HG03571 (cell line): Measurements from ENCODE around the gene TP53AIP1.

Experiments
- ATAC-seq: cut with Tn5 transposase; IDR thresholded peaks from one replicate; pipeline ENCODE4 v1.9.1; 2021; ENCODE audit not compliant: unreplicated experiment

Gene TP53AIP1

DNA sequence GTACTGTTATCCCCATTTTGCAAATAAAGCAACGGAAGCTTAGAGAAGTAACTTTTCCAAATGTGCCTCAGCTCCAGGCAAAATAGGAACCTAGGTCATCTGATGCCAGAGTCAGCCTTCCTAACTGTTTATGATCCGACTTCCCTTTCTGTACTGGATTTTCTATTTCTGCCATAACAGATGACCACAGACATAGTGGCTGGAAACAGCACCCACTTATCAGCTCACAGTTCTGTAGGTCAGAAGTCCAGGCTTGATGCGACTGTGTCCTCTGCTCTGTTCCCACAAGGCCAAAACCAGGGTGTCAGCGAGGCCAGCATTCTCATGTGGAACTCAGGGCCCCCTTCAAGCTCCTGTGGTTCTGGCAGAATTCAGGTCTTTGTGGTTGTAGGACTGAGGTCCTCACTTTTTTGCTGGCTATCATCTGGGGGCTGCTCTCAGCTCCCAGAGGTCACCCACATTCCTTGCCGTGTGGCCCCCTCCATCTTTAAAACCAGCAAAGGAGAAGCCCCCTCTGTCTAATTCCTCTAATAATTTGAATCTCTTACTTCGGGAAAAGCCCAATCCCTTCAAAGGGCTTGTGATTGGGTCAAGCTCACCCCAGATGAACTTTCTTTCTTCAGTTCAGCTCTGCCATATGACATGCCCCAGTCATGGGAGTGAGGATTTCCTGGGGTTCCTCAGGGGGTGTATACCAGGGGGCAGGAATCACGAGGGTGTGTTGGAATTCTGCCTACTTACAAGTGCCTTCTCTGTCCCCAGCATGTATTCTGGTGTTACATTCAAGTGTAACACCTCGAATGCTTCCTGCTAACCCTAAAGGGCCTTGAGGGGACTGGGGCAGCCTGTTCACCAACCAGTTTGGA, 36.3 kb downstream of the TP53AIP1 start:
- no peak for ATAC-seq

DNA sequence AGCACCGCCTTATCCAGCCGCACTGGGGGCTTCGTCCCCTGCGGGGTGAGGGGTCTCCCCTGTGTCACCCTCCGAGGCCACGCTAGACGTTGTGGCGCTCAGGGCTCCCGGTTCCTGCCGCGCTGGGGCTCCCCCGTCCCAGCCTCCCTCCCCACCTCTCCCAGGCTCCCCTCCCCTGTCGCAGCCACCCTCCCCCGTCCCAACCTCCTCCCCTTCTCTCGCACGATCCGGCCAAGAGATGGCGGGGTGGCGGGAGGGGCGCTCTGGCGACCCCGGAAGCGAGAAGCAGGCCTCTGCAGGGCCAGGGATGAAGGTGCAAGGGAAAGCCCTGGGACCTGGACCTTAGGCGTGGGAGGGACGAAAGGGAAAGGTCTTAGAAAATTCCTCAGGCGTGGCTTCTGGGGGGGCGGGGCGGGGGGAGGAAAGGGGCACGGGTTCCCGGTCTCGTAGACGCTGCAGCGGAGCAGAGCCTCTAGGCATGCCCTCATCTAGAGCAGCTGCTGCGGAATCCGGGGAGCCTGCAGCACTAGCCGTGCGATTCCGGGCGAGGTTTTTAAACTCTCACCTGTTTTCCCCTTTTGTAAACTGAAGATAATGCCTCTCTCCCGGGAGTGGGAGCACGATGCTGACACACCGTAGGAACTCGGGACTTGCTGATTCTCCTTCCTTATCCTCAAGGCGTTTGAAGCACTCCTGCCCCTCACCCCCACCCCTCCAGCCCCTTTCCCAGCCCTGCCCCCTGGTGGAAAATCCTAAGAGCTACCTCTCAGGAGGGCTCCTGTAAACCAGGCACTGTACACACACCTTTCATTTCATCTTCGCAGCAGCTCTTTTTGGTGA, 37.1 kb downstream of the TP53AIP1 start:
- peak; percentile 43 for ATAC-seq

DNA sequence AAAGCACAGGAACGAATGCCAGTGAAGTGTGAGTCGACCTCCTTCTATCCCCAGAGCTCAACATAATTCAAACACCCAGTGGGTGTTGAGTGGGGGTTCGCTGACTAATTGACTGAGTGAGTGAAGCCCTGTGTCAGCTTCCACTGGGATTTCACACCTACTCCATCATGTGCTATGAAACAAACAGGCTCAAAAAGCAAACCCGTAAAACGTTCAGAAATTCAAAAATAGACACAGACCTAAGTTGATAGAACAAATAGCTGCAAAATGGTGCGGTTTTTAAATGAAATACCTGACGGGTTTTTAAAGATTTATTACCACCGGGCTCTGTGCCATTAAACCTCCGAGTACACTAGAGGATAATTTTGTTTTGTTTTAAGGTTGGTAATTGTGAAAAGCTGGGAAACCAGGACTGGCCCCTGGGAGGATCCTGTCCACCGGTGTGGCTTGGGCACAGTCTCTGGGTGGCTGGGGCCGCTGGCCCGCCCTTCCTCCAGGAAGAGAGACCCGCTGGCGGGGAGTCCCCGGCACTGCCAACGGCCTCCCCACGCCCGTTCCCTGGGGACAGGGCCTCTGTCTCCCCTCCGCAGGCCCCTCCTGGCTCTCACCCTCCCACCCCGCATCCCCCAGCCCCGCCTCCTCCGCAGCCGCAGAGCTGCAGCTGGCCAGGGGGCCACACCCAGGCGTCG, 37.9 kb downstream of the TP53AIP1 start:
- ATAC-seq = peak; percentile 30

DNA sequence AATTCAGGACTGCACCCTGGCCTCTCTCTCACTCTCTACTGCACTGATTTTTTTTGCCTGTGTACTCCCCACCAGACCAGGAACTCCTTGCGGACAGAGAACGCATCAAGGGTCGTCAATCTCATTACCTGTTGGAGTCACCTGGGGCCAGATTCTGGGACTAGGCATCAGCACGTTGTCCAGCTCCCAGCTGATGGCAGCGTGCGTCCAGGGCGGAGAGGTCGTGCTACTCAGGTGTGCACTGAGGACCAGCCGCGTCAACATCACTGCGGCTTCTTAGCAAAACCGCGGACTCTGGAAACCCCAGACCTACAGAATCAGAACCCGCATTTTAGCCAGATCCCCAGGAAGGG, 38.4 kb downstream of the TP53AIP1 start:
- no peak for ATAC-seq

DNA sequence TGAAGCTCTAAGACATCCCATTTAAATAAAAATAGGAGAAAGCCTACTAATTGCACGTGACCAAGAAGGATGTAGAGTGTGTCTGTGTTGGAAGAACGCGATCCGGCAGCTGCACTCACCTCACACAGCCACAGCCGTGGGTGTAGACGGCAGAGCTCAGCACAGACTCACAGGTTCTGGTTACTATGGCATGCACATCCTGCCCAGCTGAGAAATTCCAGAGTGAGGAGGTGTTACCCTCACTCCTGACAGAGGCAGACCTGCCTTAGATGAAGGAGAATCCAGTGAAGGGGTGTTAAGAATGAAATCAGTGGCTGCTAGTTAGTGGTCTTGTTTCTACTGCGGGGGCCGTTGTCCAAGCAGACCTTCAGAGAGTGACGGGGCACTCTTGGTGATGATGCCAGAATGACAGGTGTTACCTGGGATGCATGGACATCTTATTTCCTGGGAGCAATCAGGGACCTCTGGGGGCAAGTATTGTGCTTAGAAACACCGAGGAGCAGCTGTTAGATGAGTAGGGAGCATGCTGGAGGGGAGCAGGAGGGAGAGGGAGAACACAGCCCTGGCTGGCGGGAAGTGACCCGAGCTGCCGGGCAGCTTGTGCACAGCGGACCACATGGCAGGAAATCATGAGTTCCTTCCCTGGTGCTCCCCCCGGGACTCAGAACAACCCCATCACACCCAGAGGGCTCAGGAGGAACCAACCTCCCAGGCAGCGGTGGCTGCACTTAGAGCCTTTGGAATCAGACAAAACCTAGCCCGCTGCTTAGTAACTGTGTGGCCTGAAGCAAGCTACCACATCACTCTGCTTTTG, 39.2 kb downstream of the TP53AIP1 start:
- ATAC-seq = no peak

DNA sequence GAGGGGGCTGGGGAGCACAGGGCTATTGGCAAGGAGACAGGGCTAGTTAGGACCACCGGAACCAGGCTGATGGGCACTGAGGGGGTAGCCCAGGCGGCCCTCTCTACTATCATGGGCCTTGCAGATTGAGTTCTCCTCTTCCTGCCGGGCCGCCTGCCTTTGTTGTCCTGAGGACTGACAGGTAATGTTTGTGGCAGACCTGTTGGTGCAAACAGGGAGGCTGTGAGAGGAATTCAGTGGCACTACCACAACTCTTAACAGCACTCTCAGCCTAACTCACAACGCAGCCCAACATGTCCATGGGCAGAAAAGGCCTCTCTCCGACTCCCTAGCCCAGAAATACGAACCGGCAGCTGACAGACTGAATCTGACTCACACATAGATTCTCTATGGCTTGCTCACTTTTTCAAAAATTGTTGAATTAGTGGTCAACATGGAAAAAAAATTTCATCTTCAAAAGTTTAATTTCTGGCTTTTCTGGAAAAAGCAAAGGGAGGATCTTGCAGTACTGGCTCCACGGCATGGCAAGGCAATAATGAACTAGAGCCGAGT, 40.1 kb downstream of the TP53AIP1 start:
- no peak for ATAC-seq

DNA sequence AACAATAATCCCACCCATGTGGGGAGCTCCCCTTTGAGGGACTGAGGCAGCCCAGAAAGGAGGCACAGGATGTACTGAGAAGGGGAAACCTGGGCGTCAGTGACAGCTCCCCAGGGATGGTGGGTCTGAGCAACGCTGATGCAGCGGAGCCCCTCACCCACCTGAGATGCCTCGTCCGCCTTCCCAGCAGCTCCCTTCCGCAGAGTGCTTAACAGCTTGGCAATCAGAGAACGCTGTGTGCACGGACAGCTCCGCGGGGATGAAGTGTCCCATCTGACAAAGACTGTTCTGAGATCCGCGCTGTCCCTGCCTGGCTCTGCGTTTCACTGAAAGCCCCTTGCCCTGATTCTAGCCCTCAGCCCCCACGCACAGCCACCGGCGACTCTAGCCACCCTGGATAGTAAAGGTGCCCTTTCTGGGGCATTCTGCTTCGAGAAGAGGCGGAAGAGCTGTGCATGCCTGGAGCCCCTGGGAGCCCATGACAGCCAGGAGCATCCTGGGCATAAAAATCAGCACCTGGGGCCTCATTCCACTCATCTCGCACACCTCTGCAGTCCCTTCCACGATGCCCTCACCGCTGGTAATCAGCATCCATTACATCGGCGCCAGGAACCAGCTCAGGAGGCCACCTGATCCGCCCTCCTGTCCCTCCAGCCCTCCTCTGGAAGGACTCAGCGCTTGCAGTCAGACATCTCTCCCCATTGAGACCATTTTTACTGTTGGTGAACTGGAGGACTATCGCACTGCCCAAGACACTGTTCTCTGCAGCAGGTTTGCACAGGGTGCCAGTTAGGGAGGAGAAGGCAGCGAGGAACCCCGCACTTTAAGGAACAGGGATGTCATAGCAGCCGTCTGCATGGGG, 40.8 kb downstream of the TP53AIP1 start:
- ATAC-seq = no peak

DNA sequence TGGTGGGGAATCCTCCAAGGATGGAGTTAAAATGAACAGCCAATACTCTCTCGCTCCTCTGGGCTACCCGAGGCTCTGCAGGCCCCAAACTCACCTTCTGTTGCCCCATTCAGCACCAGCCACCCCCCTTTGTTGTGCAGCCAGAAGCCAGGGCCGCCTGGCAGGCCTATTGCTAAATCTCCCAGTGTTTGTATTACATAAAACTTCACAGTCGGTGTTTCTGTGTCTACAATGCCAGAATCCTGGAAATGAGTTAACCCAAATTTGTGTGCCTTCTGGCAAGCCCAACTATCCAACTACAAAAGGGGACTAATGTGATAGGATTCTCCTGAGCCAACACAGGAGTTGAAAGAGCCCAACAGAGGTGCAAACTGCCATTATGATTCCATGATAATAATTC, 42.2 kb downstream of the TP53AIP1 start:
- no peak for ATAC-seq

DNA sequence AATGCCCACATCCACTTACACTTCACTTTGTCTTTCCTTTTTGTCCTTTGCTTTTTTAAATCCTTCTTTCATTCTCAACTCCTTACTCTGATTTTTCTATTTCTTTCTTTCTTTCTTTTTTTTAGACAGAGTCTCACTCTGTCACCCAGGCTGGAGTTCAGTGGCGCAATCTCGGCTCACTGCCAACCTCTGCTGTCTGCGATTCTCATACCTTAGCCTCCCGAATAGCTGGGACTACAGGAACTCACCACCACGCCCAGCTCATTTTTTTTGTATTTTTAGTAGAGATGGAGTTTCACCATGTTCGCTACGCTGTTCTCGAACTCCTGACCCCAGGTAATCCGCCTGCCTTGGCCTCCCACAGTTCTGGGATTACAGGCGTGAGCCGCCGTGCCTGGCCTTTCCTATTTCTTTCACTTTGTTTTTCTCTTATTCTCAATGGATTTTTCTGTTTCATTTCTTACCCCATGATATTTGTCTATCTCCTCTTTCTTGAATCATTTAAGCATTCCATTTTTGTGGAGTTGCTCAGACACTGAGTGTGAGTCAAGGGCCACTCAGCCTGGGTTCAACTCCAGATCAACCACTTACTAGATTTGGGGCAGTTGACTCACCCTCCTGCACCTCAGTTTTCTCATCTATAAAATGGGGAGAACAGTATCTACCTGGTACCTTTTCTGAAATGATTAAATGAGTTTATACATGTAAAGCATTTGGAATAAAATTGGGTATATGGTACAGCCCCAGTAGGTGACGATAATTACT, 43.9 kb downstream of the TP53AIP1 start:
- no peak for ATAC-seq

DNA sequence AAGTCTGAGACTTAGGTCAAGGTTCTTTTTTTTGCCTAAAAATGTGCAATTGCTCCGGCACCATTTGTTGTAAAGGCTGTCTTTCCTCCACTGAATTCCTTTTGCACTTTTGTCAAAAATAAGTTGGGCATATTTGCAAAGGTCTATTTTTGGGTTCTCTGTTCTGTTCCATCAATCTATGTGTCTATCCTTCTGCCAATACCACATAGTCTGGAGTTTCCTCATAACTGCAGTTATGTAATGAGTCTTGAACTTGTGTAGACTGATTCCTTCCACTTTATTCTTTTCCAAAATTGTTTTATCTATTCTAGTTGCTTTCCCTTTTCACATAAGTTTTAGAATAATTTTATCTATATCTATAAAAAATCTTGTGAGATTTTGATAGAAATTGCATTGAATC, 44.8 kb downstream of the TP53AIP1 start:
- ATAC-seq = no peak

DNA sequence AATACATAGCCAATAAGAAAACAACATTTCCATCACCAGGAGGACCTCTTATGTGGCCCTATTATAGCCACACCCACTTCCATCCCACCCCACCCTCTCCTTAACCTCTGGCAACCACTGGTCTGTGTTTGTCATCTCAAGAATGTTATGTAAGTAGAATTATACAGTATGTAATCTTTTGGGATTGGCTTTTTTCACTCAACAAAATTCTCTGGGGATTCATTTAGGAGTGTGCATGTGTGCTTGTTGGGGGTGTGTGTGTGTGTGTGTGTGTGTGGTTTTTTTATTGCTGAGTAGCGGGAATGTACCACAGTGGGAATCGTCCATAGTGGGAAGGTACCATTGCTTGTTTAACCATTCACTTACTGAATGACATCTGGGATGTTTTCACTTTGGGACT, 46.3 kb downstream of the TP53AIP1 start:
- ATAC-seq = no peak

DNA sequence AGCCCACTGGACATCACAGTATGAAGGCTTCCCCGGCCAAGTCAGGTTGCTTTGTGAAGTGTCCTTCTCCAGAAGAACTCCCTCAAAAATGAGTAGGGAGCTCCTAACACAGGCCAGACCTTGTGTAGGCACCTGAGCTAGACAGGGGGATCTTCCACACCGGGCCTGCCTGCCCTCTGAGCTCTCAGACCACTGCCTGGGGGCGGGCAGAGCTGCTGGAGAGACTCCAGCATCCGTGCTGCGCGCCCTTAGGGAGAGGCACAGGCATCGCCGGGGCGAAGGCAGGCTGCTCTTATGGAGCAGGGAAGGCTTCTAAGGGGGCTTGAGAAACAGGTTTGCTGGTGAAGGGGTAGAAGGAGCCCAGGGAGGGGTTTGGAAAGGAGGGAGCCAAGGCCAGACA, 47.1 kb downstream of the TP53AIP1 start:
- no peak for ATAC-seq

DNA sequence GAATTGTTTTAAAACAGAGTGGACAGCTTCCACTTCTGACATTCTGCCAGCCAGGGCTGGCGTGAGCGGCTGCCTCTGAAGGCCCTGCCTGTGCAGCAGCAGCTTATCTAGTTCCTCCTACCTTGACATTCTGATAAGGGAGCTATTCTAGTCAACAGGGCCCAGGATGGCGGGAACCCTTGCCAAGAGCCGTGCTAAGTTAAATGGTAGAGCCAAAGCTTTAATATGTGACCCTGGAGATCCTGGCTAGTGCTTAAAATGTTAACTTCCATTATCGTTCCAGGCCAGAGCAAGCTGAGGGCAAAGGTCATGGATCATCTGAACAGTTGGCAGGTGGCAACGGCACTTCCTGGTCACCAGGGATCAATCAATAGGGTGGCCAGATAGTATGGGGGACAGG, 48.0 kb downstream of the TP53AIP1 start:
- ATAC-seq = no peak

DNA sequence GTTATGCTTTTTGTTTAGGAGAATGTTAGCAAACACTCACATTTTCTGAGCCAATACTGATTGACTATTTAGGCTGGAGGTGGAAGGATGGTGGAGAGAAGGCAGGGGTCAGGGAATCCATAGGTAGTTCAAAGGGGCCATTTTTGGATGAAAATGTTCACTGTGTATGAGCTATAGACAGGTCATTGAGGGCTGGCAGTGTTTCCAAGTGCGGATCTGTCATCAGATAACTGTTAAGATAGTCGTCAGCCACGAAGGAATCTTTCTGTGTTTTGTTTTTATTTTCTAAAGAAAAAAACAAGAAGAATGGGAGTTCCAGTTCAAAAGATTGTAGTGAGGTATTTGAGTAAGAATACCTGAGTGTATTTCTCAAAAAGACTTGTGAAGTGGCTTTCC, 48.4 kb downstream of the TP53AIP1 start:
- ATAC-seq = peak; percentile 9

DNA sequence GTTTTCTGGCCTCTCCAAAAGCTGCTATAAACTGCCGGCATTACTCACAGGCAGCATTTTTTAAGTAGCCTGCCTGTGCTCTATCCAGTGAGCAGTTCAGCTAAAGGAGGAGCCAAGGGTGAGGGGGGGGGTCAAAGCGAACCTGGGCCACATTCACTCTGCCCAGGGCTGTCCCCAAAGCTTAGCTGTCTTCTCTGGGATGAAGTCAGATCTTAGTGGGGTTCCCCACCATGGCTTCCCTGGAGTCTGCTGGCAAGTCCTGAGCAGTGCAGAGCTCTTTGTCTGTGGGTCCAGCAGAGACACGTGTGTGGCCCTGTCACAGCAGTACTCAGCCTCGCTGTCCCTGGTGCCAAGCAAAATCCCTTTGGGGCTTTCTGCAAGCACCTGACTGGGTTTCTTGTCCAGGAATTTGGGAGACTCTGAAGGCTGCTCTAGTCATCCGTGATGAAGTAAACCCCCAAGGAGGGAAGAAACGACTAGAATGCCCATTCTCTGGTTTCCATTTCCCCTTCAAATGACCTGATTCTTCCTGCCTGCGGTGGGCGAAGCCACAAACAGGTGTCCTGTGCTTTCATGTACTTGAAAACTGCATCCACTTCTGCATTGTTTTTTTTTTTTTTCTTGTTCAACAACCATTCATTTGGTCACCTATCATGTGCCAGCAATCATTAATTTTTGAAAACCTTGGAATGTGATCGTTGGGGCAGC, 48.9 kb downstream of the TP53AIP1 start:
- peak; percentile 63 for ATAC-seq

DNA sequence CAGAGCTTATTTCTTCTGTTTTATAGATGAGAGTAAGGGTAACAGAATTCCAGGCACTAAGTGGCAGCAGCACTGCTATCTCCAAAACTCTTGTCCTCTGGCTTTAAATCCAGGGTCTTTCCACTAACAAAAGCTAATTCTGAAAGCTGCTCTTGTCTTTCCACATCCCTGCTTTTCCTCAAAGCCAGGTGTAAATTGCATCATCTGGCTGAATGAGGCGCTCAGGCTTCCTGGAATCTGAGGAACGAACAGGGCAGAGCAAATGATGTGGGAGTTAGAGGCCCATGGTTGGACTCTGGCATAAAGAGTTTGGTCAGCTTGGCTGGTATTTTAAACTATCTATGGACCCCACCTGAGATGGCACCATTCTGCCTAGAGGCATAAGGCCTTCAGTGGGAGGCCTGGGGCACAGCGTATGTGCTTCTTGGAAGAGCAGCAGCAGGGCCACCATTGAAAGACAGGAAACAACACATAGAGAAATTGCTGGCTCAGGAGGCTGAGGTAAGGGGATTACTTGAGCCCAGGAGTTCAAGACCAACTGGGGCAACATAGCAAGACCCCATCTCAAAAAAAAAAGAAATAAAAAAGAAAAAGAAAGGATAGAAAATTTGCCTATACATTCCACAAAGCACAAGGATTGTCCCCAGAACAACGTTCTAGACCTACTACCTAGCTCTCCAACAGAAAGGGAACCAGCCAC, 49.7 kb downstream of the TP53AIP1 start:
- no peak for ATAC-seq

DNA sequence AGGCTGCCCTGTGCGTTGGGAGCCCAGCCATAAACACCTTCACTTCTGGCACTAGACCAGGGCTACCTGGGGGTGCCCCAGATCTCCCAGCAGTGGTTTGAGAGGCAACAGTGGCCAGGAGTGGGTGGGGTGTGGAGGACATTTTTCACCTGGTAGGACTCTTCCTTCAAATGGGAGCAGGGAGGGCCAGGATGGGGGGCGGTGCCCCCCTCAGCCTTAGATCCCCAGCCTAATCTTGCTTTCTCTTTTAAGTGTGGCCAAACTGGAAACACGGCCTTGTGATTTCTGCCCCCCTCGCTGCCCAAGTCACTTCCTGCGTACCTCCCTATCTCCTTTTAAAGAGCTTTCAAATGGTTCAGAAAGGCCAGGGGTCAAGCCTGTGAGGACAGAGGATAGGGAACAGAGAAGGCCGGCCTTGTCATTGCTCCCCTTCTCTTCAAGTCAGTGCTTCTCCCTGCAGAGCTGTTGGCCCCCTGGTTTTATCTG, 50.7 kb downstream of the TP53AIP1 start:
- no peak for ATAC-seq
